Astrocyte of the spinal cord (primary cell): ENCODE data around the gene SPCS1.

Source experiments
- DNase-seq: peaks from one replicate; pipeline ENCODE4 v3.0.0; 2011; ENCODE audit warnings: low read depth, low spot score
- H3K4me3 ChIP-seq: 2 replicates; pipeline ENCODE4 v1.5.1; 2011; ENCODE audit warnings: low read depth, mild to moderate bottlenecking, low read length, moderate library complexity
- in situ Hi-C: cut with HindIII; loops from 2 replicates; pipeline ENCODE4 v1.10.0; 2017; ENCODE audit warnings: low sequenced_read_pairs
- TF ChIP-seq, protein P1 (sequence below): IDR thresholded peaks from 2 replicates; pipeline ENCODE4 v1.5.1; 2012; ENCODE audit warnings: low read depth, mild to moderate bottlenecking, low read length, inconsistent platforms

SPCS1 gene

GRCh38 chr3:52678265-52679198 is 27.4 kb upstream of the SPCS1 start:
- H3K4me3 ChIP-seq, result no peak overlapping the region
- TF ChIP-seq, protein P1, sequence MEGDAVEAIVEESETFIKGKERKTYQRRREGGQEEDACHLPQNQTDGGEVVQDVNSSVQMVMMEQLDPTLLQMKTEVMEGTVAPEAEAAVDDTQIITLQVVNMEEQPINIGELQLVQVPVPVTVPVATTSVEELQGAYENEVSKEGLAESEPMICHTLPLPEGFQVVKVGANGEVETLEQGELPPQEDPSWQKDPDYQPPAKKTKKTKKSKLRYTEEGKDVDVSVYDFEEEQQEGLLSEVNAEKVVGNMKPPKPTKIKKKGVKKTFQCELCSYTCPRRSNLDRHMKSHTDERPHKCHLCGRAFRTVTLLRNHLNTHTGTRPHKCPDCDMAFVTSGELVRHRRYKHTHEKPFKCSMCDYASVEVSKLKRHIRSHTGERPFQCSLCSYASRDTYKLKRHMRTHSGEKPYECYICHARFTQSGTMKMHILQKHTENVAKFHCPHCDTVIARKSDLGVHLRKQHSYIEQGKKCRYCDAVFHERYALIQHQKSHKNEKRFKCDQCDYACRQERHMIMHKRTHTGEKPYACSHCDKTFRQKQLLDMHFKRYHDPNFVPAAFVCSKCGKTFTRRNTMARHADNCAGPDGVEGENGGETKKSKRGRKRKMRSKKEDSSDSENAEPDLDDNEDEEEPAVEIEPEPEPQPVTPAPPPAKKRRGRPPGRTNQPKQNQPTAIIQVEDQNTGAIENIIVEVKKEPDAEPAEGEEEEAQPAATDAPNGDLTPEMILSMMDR, result no peak
- no peak for DNase-seq
- in situ Hi-C loops, result no loop called here

DNA sequence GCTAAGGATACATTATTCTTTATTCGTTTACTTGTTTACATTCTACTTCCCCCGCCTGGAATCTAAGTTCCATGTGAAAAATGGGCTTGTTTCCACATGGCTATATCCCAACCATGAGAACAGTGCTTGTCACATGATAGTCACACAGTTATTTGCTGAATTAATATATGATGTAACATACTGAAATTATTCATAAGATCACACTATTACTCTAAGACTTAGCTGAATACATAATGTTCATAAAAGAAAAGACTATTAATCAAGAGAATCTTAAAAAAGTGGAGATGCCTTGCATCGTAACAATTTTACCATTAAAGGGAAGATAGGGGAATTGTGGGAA is 26.7 kb upstream of the SPCS1 start:
- H3K4me3 ChIP-seq, result no peak overlapping the region
- DNase-seq, result no peak
- in situ Hi-C loops, result no loop called here
- TF ChIP-seq, protein P1, result no peak

- no peak for DNase-seq
- in situ Hi-C loops, result no loop called here
- H3K4me3 ChIP-seq, result no peak overlapping the region
- TF ChIP-seq, protein P1, result no peak
These were observed 26.1 kb upstream of the SPCS1 start for GRCh38 chr3:52679811-52680210.

- no peak for DNase-seq
- H3K4me3 ChIP-seq, result no peak overlapping the region
- in situ Hi-C loops, result no loop called here
- TF ChIP-seq, protein P1, result no peak
These were observed 24.3 kb upstream of the SPCS1 start for GRCh38 chr3:52681596-52681995.

- in situ Hi-C loops, result no loop called here
- TF ChIP-seq, protein P1, result peak; percentile 30
- peak; percentile 76 for DNase-seq
- H3K4me3 ChIP-seq, result no peak overlapping the region
These were observed 23.9 kb upstream of the SPCS1 start for GRCh38 chr3:52682016-52682415.

GRCh38 chr3:52683611-52684010 is 22.3 kb upstream of the SPCS1 start:
- no peak overlapping the region for H3K4me3 ChIP-seq
- TF ChIP-seq, protein P1, result no peak
- in situ Hi-C loops, result no loop called here
- no peak for DNase-seq
